Measurements from ENCODE around the gene TMEM221. TPM values are rescaled to one million over a fixed set of nuclear protein-coding genes. Genes with fewer than 3 reads are reported as not detected.

Gene TMEM221
- total and polyA plus RNA-seq, 2 donors (not counting 3 experiments of a cell fraction or from before 2014, with no cell fraction given): 0.08 TPM; not detected in 1

DNA sequence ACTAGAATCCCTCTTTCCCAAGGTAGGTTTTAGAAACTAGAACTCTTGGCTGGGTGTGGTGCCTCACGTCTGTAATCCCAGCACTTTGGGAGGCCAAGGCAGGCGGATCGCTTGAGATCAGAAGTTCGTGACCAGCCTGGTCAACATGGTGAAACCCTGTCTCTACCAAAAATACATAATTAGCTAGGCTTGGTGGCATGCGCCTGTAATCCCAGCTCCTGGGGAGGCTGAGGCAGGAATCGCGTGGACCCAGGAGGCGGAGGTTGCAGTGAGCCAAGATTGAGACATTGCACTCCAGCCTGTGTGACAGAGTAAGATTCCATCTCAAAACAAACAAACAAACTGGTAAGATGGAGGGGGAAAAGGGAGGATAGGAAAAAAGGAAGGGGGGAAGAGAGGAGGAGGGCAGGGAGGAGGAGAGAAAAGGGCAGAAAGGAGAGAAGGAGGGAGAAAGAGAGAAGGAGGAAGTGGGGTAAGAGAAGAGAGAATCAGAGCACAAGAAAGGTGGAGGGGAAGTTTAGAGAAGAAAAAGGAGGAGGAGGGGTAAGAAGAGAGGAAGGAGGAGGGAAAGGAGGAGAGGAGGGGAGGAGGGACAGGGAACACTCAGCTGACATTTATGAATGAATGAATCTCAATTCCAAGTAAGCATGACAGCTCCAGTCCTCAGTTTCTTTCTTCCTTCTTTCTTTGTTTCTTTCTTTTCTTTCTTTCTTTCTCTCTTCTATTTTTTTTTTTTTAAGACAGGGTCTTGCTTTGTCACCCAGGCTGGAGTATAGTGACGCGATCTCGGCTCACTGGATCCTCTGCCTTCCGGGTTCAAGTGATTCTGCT is 19.2 kb upstream of the TMEM221 start:
- no TSS peak for BruUV-seq (replicated peaks)
- no peak for FAIRE-seq
- CTCF ChIA-PET: interaction anchor here (1.2 to 2.3 kb wide), 2 partner anchors 15 to 72 kb away, joined by 3 to 10 read pairs; no protein-coding TSS in a partner anchor
- no peaks in the 10 kb centered on the region for H3K27me3 ChIP-seq (ENCODE audit: control insufficient read depth in 2 of 2, insufficient read depth in 2 of 2, low read length in 2 of 2)
- no peak for TF ChIP-seq JUN (IDR thresholded peaks at IDR 0.05; ENCODE audit: borderline replicate concordance, insufficient read depth, insufficient read length, low read depth)
- no peak for TF ChIP-seq FOS (IDR thresholded peaks at IDR 0.05; ENCODE audit: borderline replicate concordance, insufficient read depth, low read length)
- no peak for TF ChIP-seq GATA2 (IDR thresholded peaks at IDR 0.05; ENCODE audit: insufficient read depth, insufficient read length, low read depth, low read length)
- no peak for TF ChIP-seq POLR2A (IDR thresholded peaks at IDR 0.05; ENCODE audit: low read depth, low read length)
- TF ChIP-seq MAX (IDR thresholded peaks at IDR 0.05; ENCODE audit: insufficient read depth, insufficient read length): no peak
- dilution Hi-C loops (cut with MboI; ENCODE audit: extremely low pct_ligation_motif_present, low sequenced_read_pairs) (no loop called here), intact Hi-C loops (cut with micrococcal nuclease) (no loop called here)
- H3K27ac ChIP-seq (ENCODE audit: insufficient read depth, low read depth, low read length): no peak overlapping the region
- no peaks in the 10 kb centered on the region for H3K9me3 ChIP-seq (replicated peaks; ENCODE audit: control insufficient read depth, insufficient read depth, low read length)
- no peaks in the 10 kb centered on the region for H3K9me1 ChIP-seq (replicated peaks; ENCODE audit: control insufficient read depth, extremely low read depth, insufficient read depth, low read length)
- no peaks in the 10 kb centered on the region for H3K36me3 ChIP-seq (ENCODE audit: control insufficient read depth in 2 of 2, extremely low read depth in 1 of 2, insufficient read depth in 2 of 2, low read length in 2 of 2)
- H3K9ac ChIP-seq (replicated peaks; ENCODE audit: extremely low read depth, insufficient read depth, low read length): no peak overlapping the region
- no peak for DNase-seq (ENCODE audit: low read depth, low spot score)
- no peaks in the 10 kb centered on the region for H3K79me2 ChIP-seq (ENCODE audit: control insufficient read depth, insufficient read depth, low read length)
- H3K4me1 ChIP-seq (ENCODE audit: control insufficient read depth, extremely low read depth, insufficient read depth, low read length): peaks cover 11% of the 10 kb centered on the region
- H3K4me2 ChIP-seq (ENCODE audit: insufficient read depth, low read length): no peak overlapping the region
- POLR2A ChIA-PET: no interaction called here
- H3K4me3 ChIP-seq (replicated peaks in 1 of 3; ENCODE audit: insufficient read depth in 1 of 3, low read depth in 1 of 3, low read length in 3 of 3): no peak overlapping the region
- H2AFZ ChIP-seq (ENCODE audit: low read depth, low read length): no peak overlapping the region
- H4K20me1 ChIP-seq (replicated peaks; ENCODE audit: control insufficient read depth, extremely low read depth, insufficient read depth, low read length): no peaks in the 10 kb centered on the region

- BruUV-seq (replicated peaks): no TSS peak
- no peak overlapping the region for H3K9ac ChIP-seq (replicated peaks; ENCODE audit: extremely low read depth, insufficient read depth, low read length)
- peaks cover 11% of the 10 kb centered on the region for H3K4me1 ChIP-seq (ENCODE audit: control insufficient read depth, extremely low read depth, insufficient read depth, low read length)
- no peaks in the 10 kb centered on the region for H4K20me1 ChIP-seq (replicated peaks; ENCODE audit: control insufficient read depth, extremely low read depth, insufficient read depth, low read length)
- no peak overlapping the region for H2AFZ ChIP-seq (ENCODE audit: low read depth, low read length)
- H3K9me1 ChIP-seq (replicated peaks; ENCODE audit: control insufficient read depth, extremely low read depth, insufficient read depth, low read length): no peaks in the 10 kb centered on the region
- DNase-seq (ENCODE audit: low read depth, low spot score) (no peak), FAIRE-seq (no peak)
- intact Hi-C loops (cut with micrococcal nuclease) (loop anchor here (1.0 kb wide), 3 partner anchors 13 to 120 kb away; no protein-coding TSS in a partner anchor), dilution Hi-C loops (cut with MboI; ENCODE audit: extremely low pct_ligation_motif_present, low sequenced_read_pairs) (no loop called here)
- TF ChIP-seq POLR2A (IDR thresholded peaks at IDR 0.05; ENCODE audit: low read depth, low read length) (no peak), MAX (IDR thresholded peaks at IDR 0.05; ENCODE audit: insufficient read depth, insufficient read length) (no peak), FOS (IDR thresholded peaks at IDR 0.05; ENCODE audit: borderline replicate concordance, insufficient read depth, low read length) (no peak), POLR2AphosphoS5 (IDR thresholded peaks at IDR 0.05; ENCODE audit: insufficient read depth, low read depth, low read length) (no peak), JUN (IDR thresholded peaks at IDR 0.05; ENCODE audit: borderline replicate concordance, insufficient read depth, insufficient read length, low read depth) (no peak), EZH2 (IDR thresholded peaks at IDR 0.05; ENCODE audit: borderline replicate concordance, low read depth, low read length, severe bottlenecking) (no peak), MYC (IDR thresholded peaks at IDR 0.05; ENCODE audit: low read depth, low read length) (no peak), GATA2 (IDR thresholded peaks at IDR 0.05; ENCODE audit: insufficient read depth, insufficient read length, low read depth, low read length) (no peak)
- TF ChIP-seq, protein P1, sequence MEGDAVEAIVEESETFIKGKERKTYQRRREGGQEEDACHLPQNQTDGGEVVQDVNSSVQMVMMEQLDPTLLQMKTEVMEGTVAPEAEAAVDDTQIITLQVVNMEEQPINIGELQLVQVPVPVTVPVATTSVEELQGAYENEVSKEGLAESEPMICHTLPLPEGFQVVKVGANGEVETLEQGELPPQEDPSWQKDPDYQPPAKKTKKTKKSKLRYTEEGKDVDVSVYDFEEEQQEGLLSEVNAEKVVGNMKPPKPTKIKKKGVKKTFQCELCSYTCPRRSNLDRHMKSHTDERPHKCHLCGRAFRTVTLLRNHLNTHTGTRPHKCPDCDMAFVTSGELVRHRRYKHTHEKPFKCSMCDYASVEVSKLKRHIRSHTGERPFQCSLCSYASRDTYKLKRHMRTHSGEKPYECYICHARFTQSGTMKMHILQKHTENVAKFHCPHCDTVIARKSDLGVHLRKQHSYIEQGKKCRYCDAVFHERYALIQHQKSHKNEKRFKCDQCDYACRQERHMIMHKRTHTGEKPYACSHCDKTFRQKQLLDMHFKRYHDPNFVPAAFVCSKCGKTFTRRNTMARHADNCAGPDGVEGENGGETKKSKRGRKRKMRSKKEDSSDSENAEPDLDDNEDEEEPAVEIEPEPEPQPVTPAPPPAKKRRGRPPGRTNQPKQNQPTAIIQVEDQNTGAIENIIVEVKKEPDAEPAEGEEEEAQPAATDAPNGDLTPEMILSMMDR (IDR thresholded peaks at IDR 0.05; ENCODE audit: extremely low read depth in 1 of 2, insufficient read depth in 1 of 2, low read depth in 1 of 2, low read length in 2 of 2): no peak
- H3K4me2 ChIP-seq (ENCODE audit: insufficient read depth, low read length): no peak overlapping the region
- no peaks in the 10 kb centered on the region for H3K27me3 ChIP-seq (ENCODE audit: control insufficient read depth in 2 of 2, insufficient read depth in 2 of 2, low read length in 2 of 2)
- H3K79me2 ChIP-seq (ENCODE audit: control insufficient read depth, insufficient read depth, low read length): no peaks in the 10 kb centered on the region
- no peak overlapping the region for H3K4me3 ChIP-seq (replicated peaks in 1 of 3; ENCODE audit: insufficient read depth in 1 of 3, low read depth in 1 of 3, low read length in 3 of 3)
- no peaks in the 10 kb centered on the region for H3K9me3 ChIP-seq (replicated peaks; ENCODE audit: control insufficient read depth, insufficient read depth, low read length)
- CTCF ChIA-PET: interaction anchor here (0.6 to 2.9 kb wide), 18 partner anchors 13 to 393 kb away, joined by 3 to 23 read pairs (median 5); partner anchors contain the start of genes BST2, CCDC194, MVB12A and PGLS
- no peak overlapping the region for H3K27ac ChIP-seq (ENCODE audit: insufficient read depth, low read depth, low read length)
- POLR2A ChIA-PET: no interaction called here
- H3K36me3 ChIP-seq (ENCODE audit: control insufficient read depth in 2 of 2, extremely low read depth in 1 of 2, insufficient read depth in 2 of 2, low read length in 2 of 2): no peaks in the 10 kb centered on the region
Measured at GRCh38 chr19:17466487-17466850, 18.0 kb upstream of the TMEM221 start.

All from endothelial cell of umbilical vein (primary cell).